Measurements from ENCODE around the gene KY. TPM values are rescaled to one million over a fixed set of nuclear protein-coding genes. Genes with fewer than 3 reads are reported as not detected.

The KY gene
- total RNA-seq, 4 donors from 2014 or later: 26.2 to 55.5 (median 33.1) TPM

- WGBS, 2 donors: 82 to 93% methylated on average over 7 of the region's 7 CpGs
- TF ChIP-seq POLR2A (IDR thresholded peaks at IDR 0.05): no peak
- TF ChIP-seq CTCF (IDR thresholded peaks at IDR 0.05): no peak
- no peak for DNase-seq (ENCODE audit: low spot score in 2 of 2)
- intact Hi-C loops (cut with DNase I; ENCODE audit: low total_unique reads): no loop called here
- no peak overlapping the region for H3K4me3 ChIP-seq (ENCODE audit: low read depth, poor library complexity, severe bottlenecking)
These were observed 35.3 kb upstream of the KY start for GRCh38 chr3:134685929-134686802.

DNA sequence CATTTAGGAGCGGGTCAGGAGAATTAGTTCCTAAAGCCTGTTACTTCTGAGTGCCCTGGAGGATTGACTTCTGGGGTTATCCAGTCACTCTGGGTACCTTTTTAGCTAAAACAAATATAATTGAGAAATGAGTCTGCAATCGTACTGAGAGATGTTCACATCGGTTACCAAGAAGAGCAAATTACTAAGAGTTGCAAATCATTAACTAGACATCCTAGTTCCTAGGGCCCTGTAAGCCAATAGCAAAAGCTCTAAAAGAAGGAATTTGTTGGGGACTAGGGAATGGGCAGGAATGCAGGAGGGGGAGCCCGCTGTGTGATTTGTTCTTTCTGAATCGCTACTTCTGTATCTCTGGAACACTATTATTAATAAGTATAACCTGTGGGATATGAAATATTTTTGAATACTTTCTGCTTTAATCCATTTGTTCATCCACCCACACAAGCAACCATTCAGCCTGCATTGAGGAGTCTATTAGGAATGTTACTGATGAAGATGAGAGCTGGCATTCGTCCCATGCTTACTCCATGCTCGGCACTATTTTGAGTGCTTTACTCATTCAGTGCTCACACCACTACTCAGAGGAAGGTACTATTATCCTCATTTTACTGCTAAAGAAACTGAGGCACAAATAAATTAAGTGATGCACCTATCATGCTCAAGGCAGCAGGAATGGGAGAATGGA, 31.5 kb upstream of the KY start:
- H3K4me3 ChIP-seq (ENCODE audit: low read depth, poor library complexity, severe bottlenecking): no peak overlapping the region
- intact Hi-C loops (cut with DNase I; ENCODE audit: low total_unique reads): no loop called here
- no peak for DNase-seq (ENCODE audit: low spot score in 2 of 2)
- 73 to 84% methylated on average over 7 of the region's 7 CpGs for WGBS, 2 donors
- TF ChIP-seq CTCF (IDR thresholded peaks at IDR 0.05) (no peak), POLR2A (IDR thresholded peaks at IDR 0.05) (no peak)

DNA sequence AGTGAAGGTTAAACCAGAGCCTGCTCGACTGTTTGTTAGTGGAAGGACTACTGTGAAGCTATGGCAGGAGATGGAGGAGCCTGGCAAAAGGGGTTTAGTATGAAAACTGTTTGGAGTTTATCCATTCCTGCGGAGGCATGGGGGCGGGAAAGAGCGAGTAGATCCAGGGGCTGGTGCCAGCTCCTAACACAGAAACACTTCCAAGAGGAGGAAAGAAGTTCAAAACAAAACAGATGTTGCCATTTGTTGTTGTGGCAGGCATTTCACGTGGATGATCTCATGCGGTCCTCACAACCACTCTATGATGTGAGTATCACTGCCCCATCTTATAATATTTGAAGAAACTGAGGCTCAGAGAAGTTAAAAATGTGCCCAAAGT, 30.7 kb upstream of the KY start:
- no peak for DNase-seq (ENCODE audit: low spot score in 2 of 2)

DNA sequence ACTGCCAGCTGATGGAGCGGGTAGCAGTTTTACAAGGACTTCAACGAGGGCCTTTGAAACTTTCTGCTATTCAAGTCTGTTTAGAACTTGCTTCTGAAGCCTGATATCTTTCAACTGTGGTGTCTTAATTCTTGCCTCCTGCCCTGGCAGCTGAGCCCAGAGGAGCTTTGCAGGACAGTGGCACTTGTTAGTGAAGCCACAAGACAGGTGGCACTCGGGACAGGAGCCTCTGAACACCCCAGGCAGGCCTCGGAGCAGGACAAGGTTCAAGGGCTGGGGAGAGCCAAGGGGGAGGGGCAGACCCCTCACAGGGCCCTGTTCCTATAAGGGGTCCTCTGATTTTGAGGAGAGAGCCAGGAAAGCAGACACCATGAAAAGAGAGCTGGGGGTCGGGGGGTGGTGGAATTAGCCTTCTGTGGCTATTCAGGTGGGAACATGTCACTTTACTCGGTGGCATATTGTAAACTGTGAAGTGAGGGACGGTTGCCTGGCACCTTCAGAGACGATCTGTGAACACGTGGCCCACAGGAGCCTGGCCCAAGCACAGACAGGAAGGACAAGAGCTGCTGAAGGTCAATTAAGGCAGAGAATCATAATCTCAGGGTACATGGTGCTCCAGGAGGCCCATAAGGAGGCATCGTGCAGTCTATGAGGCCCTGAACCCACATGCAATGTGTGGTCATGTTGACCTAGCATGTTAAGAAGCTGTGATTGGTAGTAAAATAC, 30.1 kb upstream of the KY start:
- no peak for TF ChIP-seq CTCF (IDR thresholded peaks at IDR 0.05)
- TF ChIP-seq POLR2A (IDR thresholded peaks at IDR 0.05): no peak
- WGBS, 2 donors: 69 to 74% methylated on average over 10 of the region's 10 CpGs
- no peak for DNase-seq (ENCODE audit: low spot score in 2 of 2)
- intact Hi-C loops (cut with DNase I; ENCODE audit: low total_unique reads): no loop called here
- no peak overlapping the region for H3K4me3 ChIP-seq (ENCODE audit: low read depth, poor library complexity, severe bottlenecking)

More for the DNA sequence above, 30.7 kb upstream of the KY start:
- no peak for TF ChIP-seq POLR2A (IDR thresholded peaks at IDR 0.05)
- TF ChIP-seq CTCF (IDR thresholded peaks at IDR 0.05): no peak
- no peak overlapping the region for H3K4me3 ChIP-seq (ENCODE audit: low read depth, poor library complexity, severe bottlenecking)
- intact Hi-C loops (cut with DNase I; ENCODE audit: low total_unique reads): no loop called here
- 54 to 55% methylated on average over 6 of the region's 6 CpGs for WGBS, 2 donors

DNA sequence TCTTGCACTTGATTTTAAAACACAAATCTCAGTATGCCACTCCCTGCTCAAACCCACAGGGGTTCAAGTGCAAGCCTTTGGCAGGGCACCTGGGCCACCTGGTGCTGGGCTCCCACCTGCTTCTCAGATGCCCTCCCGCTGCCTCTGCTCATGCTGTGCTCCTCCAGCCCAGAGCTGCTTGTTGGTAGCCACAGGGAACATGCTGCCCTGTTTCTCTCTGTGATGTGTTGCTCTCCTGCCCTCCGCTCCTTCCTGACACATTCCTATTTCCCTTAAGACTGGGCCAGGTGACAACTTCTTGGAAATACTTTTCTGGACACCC, 27.1 kb upstream of the KY start:
- H3K4me3 ChIP-seq (ENCODE audit: low read depth, poor library complexity, severe bottlenecking): no peak overlapping the region
- no peak for DNase-seq (ENCODE audit: low spot score in 2 of 2)
- no peak for TF ChIP-seq CTCF (IDR thresholded peaks at IDR 0.05)
- TF ChIP-seq POLR2A (IDR thresholded peaks at IDR 0.05): no peak
- intact Hi-C loops (cut with DNase I; ENCODE audit: low total_unique reads): no loop called here
- 95 to 100% methylated on average over 2 of the region's 2 CpGs for WGBS, 2 donors
